Esophagus muscularis mucosa (tissue), 4 donors: ENCODE data around the gene ATG10. TPM values are rescaled to one million over a fixed set of nuclear protein-coding genes. Genes with fewer than 3 reads are reported as not detected.
"Not testable (repeated sequence)": the region's sequence is repeated elsewhere in the genome, so short reads cannot be mapped to it uniquely, and the experiment has no call there.

Source experiments
- DNase-seq: peaks from one replicate; pipeline ENCODE4 v3.0.0-alpha.2; 2017; ENCODE audit errors: extremely low spot score
- H3K27ac ChIP-seq, 4 donors: fragments of 200-600 bp; sonication (generic); replicated peaks in 1 of 4; 1 replicate in 3 of 4; 2 replicates in 1 of 4; pipeline ENCODE4 v1.5.1; 2016 to 2019; ENCODE audit warnings: mild to moderate bottlenecking in 1 of 4
- H3K27me3 ChIP-seq, 4 donors: fragments of 200-600 bp; sonication (generic); one replicate each; pipeline versions ENCODE4 v1.5.1 to v1.6.0; 2016 to 2019
- H3K36me3 ChIP-seq, 4 donors: fragments of 200-600 bp; sonication (generic); one replicate each; pipeline ENCODE4 v1.5.1; 2016 to 2019
- H3K4me1 ChIP-seq, 4 donors: fragments of 200-600 bp; sonication (generic); one replicate each; pipeline ENCODE4 v1.5.1; 2016 to 2019
- H3K4me3 ChIP-seq, 4 donors: fragments of 200-600 bp; sonication (generic); 1 replicate in 2 of 4; 2 replicates in 2 of 4; pipeline ENCODE4 v1.5.1; 2016 to 2019; ENCODE audit warnings: mild to moderate bottlenecking in 4 of 4, moderate library complexity in 1 of 4
- H3K9me3 ChIP-seq, 4 donors: fragments of 200-600 bp; sonication (generic); 1 replicate in 3 of 4; 2 replicates in 1 of 4; pipeline ENCODE4 v1.5.1; 2016 to 2019
- CTCF ChIP-seq, 3 experiments: fragments of 200-600 bp in 2 of 3; fragments of 450-650 bp in 1 of 3; sonication (generic) in 2 of 3; IDR thresholded peaks; one replicate each; pipeline ENCODE4 v1.5.1; 2017 to 2019; ENCODE audit warnings: antibody characterized with exemption in 3 of 3, mild to moderate bottlenecking in 2 of 3, moderate library complexity in 1 of 3
- EP300 ChIP-seq: sonication (generic); formaldehyde crosslinking; IDR thresholded peaks from one replicate; pipeline ENCODE4 v1.6.1; 2017; ENCODE audit warnings: antibody characterized with exemption
- POLR2A ChIP-seq: fragments of 450-650 bp; IDR thresholded peaks from one replicate; pipeline ENCODE4 v1.6.1; 2017; ENCODE audit warnings: antibody characterized with exemption, moderate library complexity, mild to moderate bottlenecking, low read depth
- POLR2AphosphoS5 ChIP-seq, 2 donors: sonication (generic); formaldehyde crosslinking; IDR thresholded peaks; one replicate each; pipeline ENCODE4 v1.6.1; 2017; ENCODE audit warnings: antibody characterized with exemption in 2 of 2
- WGBS: methylation state at CpG from one replicate; pipeline ENCODE4 v1.1.5; 2018; 5-methylcytosine and 5-hydroxymethylcytosine counted together
- intact Hi-C: fragments of 100-400 bp; cut with DNase I; formaldehyde crosslinking; loops from one replicate; pipeline ENCODE4 v1.15.1; 2023
- total RNA-seq, 4 donors: library from RNA; depleted of rRNA; stranded (reverse); fragments of >200 nt; gene quantifications; one replicate each; pipeline versions ENCODE4 v1.1.0 to v1.2.1, GENCODE V29; 2016

ATG10 gene
- total RNA-seq, 4 donors from 2014 or later = 5.2 to 9.1 (median 7.3) TPM

GRCh38 chr5:81994679-81995078 lies 22.9 kb downstream of the ATG10 start:
- Histone ChIP-seq H3K36me3 (peaks cover 0 to 15% (median 8%) of the 10 kb centered on the region in 4 donors), H3K4me1 (no peaks in the 10 kb centered on the region), H3K27ac (no peak overlapping the region), H3K9me3 (no peaks in the 10 kb centered on the region), H3K27me3 (no peaks in the 10 kb centered on the region), H3K4me3 (no peak overlapping the region)
- TF ChIP-seq POLR2AphosphoS5 (IDR thresholded peaks at IDR 0.05) (no peak), EP300 (no peak), CTCF (IDR thresholded peaks at IDR 0.05) (no peak), POLR2A (no peak)
- intact Hi-C loops = no loop called here
- DNase-seq = no peak
- 73% methylated on average over 1 of the region's 1 CpG for WGBS

- Histone ChIP-seq H3K36me3 (peaks cover 0 to 15% (median 8%) of the 10 kb centered on the region in 4 donors), H3K9me3 (no peaks in the 10 kb centered on the region), H3K27me3 (no peaks in the 10 kb centered on the region), H3K4me1 (no peaks in the 10 kb centered on the region), H3K4me3 (no peak overlapping the region), H3K27ac (no peak overlapping the region)
- DNase-seq = no peak
- WGBS = 89% methylated on average over 2 of the region's 2 CpGs
- no peak for TF ChIP-seq POLR2AphosphoS5 (IDR thresholded peaks at IDR 0.05)
- no peak for TF ChIP-seq CTCF (IDR thresholded peaks at IDR 0.05)
- TF ChIP-seq POLR2A = no peak
- TF ChIP-seq EP300 = no peak
- intact Hi-C loops = no loop called here
Measured at GRCh38 chr5:81995407-81995806, 23.6 kb downstream of the ATG10 start.

DNA sequence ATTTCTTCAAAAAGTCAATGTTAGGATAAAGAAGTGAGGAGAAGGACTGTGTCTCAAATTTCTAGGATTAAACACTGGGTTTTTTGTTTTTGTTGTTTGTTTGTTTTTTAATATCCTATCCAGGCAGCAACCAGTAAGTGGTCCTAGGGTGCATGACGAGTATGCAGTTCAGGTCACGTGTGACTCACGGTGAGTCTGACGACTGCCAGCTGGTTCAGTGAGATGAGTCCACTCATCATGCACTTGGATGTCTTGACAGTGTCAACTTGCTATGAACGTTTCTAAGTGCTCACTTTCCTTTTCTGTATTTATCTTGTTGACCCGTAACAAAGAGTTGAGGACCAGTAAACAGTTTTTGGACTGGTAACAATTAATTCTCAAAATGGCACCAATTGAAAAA lies 32.7 kb downstream of the ATG10 start:
- H3K27ac ChIP-seq = no peak overlapping the region
- H3K9me3 ChIP-seq = no peaks in the 10 kb centered on the region
- TF ChIP-seq CTCF (IDR thresholded peaks at IDR 0.05) (no peak), POLR2AphosphoS5 (IDR thresholded peaks at IDR 0.05) (no peak), EP300 (no peak), POLR2A (no peak)
- WGBS = 68% methylated on average over 6 of the region's 6 CpGs
- no peaks in the 10 kb centered on the region for H3K27me3 ChIP-seq
- H3K4me3 ChIP-seq = no peak overlapping the region
- intact Hi-C loops = no loop called here
- DNase-seq = no peak
- no peaks in the 10 kb centered on the region for H3K36me3 ChIP-seq
- H3K4me1 ChIP-seq = no peaks in the 10 kb centered on the region

GRCh38 chr5:82009869-82010268 lies 38.0 kb downstream of the ATG10 start:
- H3K4me1 ChIP-seq, H3K27ac ChIP-seq, DNase-seq, H3K36me3 ChIP-seq, H3K9me3 ChIP-seq, H3K27me3 ChIP-seq, H3K4me3 ChIP-seq, intact Hi-C loops: not testable (repeated sequence)
- 99% methylated on average over 11 of the region's 12 CpGs for WGBS

- H3K27me3 ChIP-seq = no peaks in the 10 kb centered on the region
- peaks cover 0 to 3% (median 0%) of the 10 kb centered on the region in 4 donors for H3K9me3 ChIP-seq
- intact Hi-C loops = no loop called here
- no peaks in the 10 kb centered on the region for H3K36me3 ChIP-seq
- 100% methylated on average over 2 of the region's 2 CpGs for WGBS
- no peak overlapping the region for H3K4me3 ChIP-seq
- no peak for DNase-seq
- H3K27ac ChIP-seq = no peak overlapping the region
- TF ChIP-seq EP300 = no peak
- TF ChIP-seq POLR2A = no peak
- TF ChIP-seq POLR2AphosphoS5 (IDR thresholded peaks at IDR 0.05) = no peak
- no peak for TF ChIP-seq CTCF (IDR thresholded peaks at IDR 0.05)
- H3K4me1 ChIP-seq = peaks cover 0 to 9% (median 0%) of the 10 kb centered on the region in 4 donors
Measured at GRCh38 chr5:82010696-82011095, 38.9 kb downstream of the ATG10 start.
